HG03342 (cell line): ENCODE data around the gene CHKB.

Experiments used
- ATAC-seq: cut with Tn5 transposase; IDR thresholded peaks from one replicate; pipeline ENCODE4 v1.9.1; 2021; ENCODE audit warnings: mild to moderate bottlenecking, moderate library complexity; ENCODE audit not compliant: unreplicated experiment

Gene CHKB

DNA sequence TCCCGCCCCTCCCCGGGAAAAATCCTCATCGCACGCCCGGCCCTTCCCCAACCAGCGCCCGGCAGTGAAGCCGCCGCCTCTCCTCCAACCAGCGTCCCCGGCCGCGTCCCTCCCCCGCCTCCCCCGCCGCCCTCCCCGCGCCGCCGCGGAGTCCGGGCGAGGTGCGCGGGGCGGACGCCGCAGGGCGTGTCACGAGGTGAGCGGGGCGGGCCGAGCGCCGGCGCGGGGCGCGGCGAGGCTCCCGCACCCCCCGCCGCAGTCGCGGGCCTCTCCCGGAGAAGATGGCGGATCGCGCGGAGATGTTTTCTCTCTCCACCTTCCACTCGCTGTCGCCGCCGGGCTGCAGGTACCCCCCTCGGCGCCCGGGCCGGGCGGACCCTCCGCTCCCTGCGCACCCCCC, 17.9 kb upstream of the CHKB start, which contains the start of gene MAPK8IP2:
Gene MAPK8IP2, plus strand, starts transcription at position 256 of the 400 bp plus-strand sequence. Its CDS starts 26 bp downstream, at position 282.
- no peak for ATAC-seq

DNA sequence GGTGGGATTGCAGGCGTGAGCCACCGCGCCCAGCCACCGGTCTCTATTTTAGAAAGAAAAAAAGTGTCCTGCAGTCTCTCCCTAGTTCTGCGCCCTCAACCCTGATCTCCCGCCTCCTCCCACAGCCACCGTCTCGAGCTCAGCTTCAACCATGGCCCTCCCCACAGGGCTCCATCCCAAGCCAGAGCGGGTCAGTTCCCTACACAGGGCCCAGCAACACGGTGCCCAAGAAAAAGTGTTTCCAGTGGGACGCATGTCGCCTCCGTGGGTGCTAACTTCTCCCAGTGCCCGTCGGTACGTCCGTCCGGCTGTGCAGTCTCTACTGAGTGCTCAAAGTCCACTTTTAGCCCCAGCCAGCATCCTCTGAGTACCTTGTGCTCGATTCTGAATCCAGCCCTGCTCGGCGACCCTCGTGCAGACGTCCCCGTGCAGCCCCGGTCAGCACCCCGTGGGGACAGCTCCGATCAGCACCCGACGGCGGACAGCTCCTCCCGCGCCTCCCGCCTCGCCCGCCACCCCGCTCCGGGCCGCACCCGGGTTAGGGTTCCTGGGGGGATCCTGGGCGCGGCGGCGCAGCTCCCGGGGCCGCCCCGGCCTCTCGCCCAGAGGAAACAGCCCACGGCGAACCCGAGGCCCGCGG, 17.3 kb upstream of the CHKB start:
- ATAC-seq: no peak

DNA sequence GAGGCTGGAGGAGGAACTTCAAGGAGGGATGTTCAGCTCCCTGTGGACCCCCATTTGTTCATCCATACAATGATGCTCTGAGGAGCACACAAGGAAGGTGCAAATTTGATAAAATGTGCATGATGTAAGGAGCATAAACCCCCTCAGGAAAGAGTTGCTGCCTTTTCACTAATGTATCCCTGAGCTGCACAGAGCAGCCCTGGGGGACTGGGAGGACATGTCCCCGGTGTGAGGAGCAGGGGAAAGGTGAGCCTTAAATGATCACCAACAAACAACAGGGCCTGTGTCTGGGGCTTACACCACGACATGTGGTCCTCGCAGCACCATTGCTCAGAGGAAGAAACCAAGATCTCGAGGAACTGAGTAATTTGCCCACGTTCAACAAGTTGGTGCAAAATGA, 14.4 kb upstream of the CHKB start:
- no peak for ATAC-seq

DNA sequence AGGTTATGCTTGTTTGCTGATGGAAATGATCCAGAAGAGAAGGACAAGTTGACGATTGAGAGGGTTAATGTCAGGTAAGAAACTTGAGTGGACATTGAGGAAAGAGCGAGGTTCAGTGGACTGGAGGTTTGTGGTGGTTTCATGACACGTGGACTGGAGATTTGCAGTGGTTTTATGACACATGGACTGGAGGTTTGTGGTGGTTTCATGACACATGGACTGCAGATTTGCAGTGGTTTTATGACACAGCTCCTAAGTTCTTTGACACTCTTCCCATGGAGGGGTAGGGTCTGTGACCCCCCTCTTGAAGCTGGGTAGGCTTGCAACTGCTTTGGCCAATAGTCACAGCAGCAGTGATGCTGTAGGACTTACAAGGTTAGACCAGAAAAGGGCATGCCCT, 12.5 kb upstream of the CHKB start:
- no peak for ATAC-seq

DNA sequence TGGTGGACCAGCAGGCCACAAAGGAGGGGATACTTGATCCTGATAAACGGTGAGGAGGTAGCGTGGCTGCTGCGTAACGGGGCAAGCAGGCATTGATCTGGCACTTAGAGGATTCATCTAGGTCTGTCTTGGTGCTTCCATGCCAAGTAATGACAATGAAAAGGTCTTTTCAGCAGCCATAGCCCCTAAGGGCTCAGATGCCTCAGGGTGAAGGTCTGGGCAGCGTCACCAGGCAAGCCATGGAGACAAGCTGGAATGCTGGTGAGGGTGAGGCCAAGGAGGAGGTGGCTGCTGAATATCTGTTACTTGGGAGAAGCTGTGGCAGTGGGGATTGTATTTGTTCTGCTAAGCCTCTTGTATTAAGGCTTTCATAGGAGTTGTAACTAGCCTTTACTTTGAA, 4.8 kb upstream of the CHKB start:
- ATAC-seq: no peak

DNA sequence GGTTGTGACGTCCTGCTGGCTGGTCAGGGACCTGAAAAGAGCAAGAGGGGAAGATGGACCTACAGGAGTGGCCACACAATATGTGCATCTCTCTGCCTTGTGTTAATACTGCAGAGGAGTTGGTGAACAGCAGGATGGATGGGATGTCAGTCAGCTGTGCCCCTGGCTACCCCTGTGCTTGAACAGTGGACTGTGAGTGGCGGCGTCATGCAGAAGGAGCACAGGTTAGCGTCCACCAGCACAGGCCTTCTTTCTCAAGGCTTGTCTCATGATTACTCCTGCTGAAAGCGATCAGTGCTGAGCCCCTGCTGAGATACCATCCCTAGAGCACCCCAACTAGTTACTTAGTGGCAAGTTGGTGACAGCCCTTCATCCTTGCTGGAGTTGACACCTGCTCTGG, 3.8 kb upstream of the CHKB start:
- no peak for ATAC-seq

DNA sequence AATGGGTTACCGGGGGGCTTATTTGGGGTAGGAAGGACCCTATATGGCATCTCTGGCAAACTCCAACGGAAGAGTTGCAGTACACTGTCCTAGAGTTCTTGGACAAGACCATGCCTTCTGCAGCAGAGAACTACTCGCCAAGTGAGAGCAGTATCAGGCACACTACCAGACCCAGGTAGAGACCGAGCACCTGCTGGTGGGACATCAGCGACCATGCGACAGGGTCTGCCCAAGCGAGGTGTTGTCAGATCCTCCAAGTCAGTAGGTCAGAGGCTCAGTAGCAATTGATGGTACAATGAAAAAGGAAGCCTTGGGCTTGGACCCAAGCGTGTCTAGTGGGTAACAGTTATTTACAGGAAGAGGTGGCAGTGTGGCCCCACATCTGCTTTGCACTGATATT, 3.1 kb upstream of the CHKB start:
- ATAC-seq: no peak

DNA sequence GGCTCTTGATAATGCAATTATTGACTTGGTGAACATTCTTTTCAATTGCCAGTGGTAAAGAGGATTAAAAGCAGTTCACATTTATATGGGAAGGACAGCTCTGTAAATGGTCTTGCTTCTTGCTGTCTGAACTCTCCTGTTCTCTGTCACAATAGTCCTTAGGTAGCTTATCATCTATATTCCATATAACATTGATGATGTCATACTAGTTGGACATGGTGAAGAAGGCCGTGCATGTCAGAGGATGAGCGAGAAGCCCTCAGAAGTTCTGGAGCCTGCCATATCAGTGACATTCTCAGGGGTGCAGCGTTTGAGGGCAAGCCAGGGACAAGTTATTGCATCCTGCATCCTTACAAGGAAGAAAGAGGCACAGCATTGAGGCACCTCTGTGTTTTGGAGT, 2.6 kb upstream of the CHKB start:
- ATAC-seq: no peak

DNA sequence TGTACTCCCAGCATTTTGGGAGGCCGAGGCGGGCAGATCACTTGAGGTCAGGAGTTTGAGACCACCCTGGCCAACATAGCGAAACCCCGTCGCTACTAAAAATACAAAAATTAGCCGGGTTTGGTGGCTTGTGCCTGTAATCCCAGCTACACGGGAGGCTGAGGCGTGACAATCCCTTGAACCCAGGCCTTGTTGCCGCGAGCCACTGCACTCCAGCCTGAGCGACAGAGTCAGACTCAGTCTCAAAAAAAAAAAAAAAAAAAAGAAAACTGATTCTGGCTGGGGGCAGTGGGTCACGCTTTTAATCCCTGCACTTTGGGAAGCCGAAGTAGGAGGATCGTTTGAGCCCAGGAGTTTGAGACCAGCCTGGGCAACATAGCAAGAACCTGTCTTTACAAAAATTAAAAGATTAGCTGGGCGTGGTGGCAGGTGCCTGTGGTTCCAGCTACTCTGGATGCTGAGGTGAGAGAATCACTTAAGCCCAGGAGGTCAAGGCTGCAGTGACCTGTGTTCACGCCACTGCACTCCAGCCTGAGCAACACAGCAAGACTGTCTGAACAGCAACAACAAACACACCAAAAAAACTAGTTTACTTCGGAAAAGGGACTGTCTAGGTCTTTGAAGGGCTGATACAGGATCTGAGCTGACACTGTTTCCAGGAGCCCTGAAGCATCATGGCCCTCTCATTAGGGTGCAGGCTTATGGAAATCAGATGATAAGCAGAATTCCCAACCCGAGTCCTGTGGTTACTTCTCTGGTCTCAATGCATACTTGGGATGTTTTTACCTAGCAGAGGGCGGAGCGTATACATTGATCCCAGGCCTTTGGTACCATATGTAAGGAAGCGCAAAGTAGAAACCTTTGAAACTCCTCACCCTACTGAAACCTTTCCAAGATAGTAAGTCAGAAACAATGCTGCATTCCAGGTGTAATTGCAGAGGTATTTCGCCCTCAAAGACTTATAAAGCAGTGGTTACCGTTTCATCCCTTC, 1.8 kb upstream of the CHKB start:
- no peak for ATAC-seq

DNA sequence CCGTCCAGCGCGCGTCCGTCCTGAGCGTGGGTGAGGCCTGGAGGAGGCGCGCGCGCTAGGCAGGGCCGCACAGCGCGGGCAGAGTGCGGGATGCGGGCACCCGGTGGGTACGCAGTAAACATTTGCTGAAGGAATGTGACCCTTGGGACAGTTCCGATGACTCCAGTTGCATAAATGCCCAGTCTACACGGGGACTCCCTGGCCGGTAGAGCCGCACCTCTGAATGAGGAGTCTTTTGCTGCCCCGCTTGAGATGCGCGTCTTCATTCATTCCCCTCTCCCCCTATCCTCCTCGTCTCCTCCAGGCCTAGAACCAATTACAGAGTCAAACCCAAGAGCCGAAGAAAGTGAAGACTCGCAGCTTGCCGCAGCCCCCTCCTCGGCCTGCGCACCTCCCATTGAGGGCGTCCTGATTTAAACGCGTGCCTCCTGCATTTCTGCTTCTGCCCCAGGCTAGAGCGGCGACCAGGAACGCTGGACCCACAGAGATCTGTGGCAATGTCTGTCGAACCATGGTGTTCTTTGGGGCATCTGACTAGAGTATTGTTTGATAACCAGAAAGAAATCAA, 729 bp upstream of the CHKB start:
- ATAC-seq: peak; percentile 24

DNA sequence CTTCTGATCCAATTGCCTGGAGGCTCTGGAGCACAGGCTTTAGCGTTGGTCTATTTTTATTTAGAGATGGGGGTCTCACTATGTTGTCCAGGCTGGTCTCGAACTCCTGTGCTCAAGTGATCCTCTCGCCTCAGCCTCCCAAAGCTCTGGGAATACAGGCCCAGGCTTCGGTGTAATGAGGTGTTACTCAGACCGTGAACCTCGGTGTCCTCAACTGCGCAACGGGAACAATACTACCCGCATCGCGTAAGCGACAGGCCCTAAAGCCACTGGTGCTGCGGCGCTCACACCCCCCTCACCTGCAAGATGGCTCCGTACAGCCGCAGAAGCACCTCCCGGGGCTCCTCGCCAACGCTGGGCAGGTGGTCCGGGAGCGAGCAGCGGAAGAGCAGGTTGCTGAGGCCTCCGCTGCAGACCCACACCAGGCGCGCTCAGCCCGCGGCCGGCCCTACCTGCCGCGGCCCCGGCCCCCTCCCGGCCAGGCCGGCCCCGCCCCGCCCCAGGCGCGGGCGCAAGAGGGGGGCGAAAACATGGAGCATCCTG, 628 bp downstream of the CHKB start:
- ATAC-seq: no peak

DNA sequence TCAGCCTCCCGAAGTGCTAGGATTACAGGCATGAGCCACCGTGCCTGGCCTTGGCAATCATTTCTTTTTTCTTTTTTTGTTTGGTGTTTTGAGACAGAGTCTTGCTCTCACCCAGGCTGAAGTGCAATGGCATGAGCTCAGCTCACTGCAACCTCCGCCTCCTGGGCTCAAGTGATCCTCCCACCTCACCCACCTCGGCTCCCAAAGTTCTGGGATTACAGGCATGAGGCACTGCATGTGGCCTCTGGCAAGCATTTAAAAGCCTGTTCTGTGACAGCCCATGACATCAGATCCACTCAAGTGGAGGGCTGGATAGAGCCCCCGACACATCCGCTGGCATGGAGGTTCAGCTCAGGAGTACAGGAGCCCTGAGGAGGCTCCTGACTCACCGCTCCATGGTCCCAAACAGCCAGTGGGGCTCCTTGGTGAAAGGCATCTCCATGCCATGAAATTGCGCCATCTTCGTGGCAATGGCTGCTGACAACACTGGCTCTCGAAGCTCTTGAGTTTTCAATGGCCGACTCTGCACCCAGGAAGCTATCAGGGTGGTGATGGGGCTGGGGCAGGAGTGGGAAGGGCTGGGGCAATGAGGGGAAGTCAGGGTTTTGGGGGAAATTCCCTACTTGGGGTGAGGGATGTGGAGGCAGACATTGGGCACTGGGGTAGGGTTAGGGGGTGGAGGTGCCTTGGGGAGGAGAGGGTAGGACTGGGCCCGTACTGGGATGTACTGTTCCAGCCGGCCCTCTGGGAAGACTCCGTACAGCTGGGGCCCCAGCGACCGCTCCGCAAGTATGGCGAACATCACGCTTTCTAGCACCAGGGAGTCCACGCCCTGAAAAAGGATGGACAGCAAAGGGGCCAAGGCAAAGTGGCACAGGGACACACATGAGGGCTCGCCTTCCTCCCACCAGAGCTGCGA, 1.4 kb downstream of the CHKB start:
- ATAC-seq: no peak

DNA sequence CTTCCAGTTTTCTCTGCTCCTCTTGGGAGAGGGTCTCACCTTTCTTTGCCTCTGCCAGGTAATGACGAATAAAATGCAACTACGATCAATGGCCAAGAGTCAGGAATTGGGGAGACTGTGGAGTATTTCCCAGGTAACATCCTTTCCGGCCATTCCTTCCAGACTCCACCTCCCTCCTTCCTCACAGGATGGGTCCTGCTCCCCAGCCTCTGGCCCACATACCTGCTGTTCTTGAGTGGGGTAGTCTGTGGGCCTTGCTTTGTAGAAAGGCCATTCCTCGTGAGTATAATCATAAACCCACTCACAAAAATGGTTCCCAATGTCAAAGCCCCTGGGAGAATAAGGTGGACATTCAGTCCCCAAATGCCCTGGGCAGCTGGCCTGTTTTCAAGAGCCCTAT, 2.9 kb downstream of the CHKB start:
- ATAC-seq: no peak

DNA sequence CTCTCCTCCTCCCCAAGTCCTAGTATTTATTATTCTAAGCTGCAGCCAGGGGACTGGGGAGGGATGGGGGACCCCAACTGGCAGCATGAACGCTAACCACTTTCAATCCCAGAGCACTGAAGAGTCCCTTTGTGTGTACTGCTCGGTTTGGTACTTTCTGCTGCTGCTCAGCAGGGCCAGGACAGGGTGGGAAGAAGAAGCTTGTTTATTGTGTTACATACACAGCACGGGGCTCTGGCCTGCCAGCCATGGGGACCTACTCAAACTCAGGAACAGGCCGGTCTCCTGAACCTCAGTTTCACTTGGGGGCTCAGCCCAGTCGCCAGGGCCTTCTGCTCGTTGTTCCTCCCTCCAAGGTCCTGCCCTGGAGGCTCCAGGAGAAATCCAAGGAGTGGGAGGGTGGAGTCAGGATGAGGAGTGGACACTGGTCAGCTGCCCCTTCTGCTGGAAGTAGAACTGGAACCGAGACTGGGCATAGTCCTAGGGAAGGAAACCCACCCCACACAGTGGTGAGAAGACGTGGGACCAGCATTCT, 3.8 kb downstream of the CHKB start:
- no peak for ATAC-seq

DNA sequence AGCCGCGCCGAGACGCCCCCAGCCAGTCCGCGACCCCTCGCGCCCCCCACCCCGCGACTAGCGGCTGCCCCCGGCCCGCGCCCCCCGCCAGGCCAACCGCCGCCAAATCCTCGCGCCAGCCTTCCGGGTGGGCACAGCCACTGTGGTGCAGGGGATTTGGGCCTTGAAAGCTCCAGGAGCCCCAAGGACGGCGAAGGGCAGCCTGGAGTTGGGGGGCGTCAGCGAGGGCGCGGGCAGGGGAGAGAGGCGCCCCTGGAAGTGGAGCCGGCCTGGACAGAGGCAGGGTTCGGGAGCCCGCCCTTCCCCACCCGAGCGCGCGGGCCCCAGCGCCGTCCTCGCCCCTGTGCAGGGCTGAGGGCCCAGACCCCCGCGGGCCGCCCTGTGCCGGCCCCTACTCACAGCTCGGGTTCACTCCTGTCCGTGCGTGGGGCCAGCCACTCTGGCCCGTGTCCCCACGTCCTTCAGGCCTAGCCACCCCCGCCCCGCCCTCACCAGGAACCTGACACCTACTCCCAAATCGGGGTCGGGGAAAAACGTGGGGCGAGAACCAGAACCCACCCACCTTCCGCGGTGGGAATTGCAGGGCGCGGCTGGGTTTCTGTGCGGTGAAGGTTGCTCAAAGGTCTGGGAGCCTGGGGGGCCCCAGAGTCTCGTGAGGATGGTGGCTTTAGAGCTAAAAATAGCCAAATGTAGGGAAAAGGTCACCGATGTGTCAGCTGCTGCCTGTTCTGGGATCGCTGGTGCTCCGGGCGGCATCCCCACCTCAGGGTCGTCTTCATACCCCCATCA, 4.5 kb downstream of the CHKB start, which contains the start of gene CPT1B:
Gene CPT1B, minus strand, starts transcription at position 441 of the 789 bp plus-strand sequence. CDS start 512 bp downstream, outside the sequence.
- ATAC-seq: no peak

DNA sequence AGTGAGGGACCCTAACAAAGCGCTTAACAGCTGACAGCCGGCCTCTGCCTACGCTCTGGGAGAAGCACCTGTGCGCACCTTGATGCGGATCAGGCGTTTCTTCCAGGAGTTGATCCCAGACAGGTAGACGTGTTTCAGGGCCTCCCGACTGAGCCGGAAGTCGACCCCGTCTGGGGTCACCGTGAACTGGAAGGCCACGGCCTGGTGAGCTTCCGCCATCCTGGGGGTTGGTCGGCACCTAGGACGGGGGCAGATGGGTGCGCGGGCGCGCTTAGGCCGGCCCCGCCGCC, 5.0 kb downstream of the CHKB start:
- ATAC-seq: no peak

DNA sequence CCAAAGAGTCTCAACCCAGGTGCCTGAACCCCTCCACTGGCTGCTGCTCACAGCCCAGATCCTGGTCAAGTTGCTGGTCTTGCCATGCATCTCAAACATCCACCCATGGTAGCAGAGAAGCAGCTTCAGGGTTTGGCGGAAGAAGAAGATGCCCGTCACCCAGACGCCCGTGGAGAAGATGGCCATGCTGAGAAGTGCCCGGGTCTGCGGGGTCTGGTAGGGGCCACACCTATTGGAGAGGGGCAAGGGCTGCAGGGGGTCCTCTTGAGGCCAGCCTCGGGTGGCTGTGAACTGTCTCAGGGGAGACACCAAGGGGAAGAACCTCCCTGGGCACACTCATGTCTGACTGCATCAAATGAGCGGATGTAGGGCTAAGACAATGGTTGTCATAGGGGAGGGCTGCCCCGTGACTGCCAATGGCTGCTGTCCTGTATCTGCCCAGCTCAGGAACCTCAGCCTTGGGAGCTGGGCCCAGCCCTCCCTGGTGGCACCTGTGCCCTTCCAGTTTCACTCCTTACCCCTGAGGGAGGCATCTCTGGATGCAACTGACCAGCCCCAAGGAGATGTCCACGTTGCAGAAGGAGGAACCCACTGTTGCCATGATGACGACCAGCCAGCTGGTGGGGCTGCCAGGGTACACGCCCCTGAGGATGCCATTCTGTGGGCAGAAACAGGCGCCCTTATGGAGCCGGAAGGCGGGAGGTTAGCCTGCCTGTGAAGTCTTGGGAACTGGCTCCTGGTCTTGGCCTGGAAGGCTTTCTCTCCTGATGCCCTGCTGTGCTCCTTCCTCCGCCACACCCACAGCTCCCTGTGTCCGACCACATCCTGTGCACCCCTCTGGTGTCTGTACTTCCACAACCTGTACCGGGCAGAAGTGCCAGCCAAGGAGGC, 5.6 kb downstream of the CHKB start:
- ATAC-seq: no peak

DNA sequence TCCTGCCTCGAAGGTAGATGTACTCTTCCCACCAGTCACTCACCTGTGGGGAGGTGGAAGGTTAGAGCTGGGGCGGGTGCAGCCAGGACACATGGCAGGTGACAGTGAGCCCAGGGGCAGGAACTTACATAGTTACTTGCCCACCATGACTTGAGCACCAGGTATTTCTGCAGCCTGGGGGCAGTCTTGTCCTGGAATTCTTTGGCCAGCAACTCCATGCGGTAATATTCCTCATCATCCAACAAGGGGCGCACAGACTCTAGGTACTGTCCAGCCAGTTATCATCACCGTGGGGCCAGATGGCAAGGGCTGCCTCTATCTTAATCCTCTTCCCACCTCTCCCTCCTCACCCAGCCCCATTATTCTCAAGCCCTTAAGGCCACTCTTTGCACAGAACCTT, 6.6 kb downstream of the CHKB start:
- no peak for ATAC-seq
